ENCODE data around the gene AK8. TPM values are rescaled to one million over a fixed set of nuclear protein-coding genes. Genes with fewer than 3 reads are reported as not detected.

The AK8 gene
- total RNA-seq, 2 experiments from 2014 or later: 0.21 TPM; not detected in 1

- Mint-ChIP-seq H3K27ac (no peak overlapping the region), H3K9me3 (ENCODE audit: low read depth) (no peaks in the 10 kb centered on the region), H3K27me3 (no peaks in the 10 kb centered on the region), H3K4me1 (peaks cover 3% of the 10 kb centered on the region), H3K4me3 (no peak overlapping the region), H3K36me3 (ENCODE audit: low read depth) (no peaks in the 10 kb centered on the region)
- ATAC-seq: no peak
- peak; percentile 20 for DNase-seq
- CTCF ChIA-PET: interaction anchor here (0.7 to 1.6 kb wide), 3 partner anchors 10 to 675 kb away, joined by 3 to 5 read pairs (median 3); no protein-coding TSS in a partner anchor
- intact Hi-C loops (cut with DNase I, micrococcal nuclease): no loop called here
- POLR2A ChIA-PET: no interaction called here
Observed at GRCh38 chr9:132857616-132858342, 20.3 kb downstream of the AK8 start.

DNA sequence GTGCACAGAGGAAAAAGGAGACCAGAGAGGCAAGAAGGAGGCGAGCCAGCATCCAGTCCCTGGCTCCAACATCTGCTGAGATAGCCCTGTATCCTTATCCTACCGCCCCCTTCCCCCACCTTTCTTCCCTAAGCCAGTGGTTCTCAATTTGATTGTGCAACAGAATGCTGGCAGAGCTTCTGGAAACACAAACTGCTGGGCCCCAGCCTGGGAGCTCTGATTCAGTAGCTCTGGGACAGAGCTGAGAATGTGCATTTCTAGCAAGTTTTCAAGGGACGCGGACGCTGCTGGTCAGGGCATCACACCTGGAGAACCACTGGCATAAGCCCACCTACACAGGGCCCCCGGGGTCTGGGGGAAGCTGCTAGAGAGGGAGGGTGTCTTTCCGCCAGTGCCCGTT is 21.1 kb downstream of the AK8 start:
- Mint-ChIP-seq H3K9me3 (ENCODE audit: low read depth) (no peaks in the 10 kb centered on the region), H3K27me3 (no peaks in the 10 kb centered on the region), H3K27ac (no peak overlapping the region), H3K4me1 (no peaks in the 10 kb centered on the region), H3K36me3 (ENCODE audit: low read depth) (no peaks in the 10 kb centered on the region), H3K4me3 (no peak overlapping the region)
- intact Hi-C loops (cut with DNase I, micrococcal nuclease): no loop called here
- POLR2A ChIA-PET: no interaction called here
- CTCF ChIA-PET: interaction anchor here (0.5 to 1.6 kb wide), 3 partner anchors 9 to 157 kb away, joined by 3 to 5 read pairs (median 3); no protein-coding TSS in a partner anchor
- DNase-seq: no peak
- no peak for ATAC-seq

DNA sequence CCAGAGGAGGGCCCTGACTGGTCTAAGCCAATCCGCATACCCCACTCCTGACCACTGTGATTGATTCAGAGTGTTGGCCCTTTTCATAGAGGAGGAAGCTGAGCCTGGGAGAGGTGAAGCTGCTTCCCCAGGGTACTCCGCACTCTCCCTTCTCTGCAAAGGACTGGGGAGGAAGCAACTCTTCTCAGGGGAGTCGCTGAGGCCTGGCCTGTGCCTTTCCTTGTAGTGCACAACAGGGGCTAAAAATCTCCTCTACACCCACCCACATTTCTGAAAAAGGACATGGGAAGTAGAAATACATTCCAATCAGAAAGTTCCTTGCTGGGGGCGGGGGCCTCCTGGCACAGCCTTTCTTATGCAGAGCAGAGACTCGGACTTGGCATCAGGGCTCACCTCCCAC is 22.2 kb downstream of the AK8 start:
- no peaks in the 10 kb centered on the region for H3K27me3 Mint-ChIP-seq
- POLR2A ChIA-PET: interaction anchor here (0.6 kb wide), 2 partner anchors 25 to 190 kb away, joined by 3 to 4 read pairs; no protein-coding TSS in a partner anchor
- DNase-seq: no peak
- peaks cover 3% of the 10 kb centered on the region for H3K4me1 Mint-ChIP-seq
- H3K9me3 Mint-ChIP-seq (ENCODE audit: low read depth): no peaks in the 10 kb centered on the region
- intact Hi-C loops (cut with DNase I, micrococcal nuclease): no loop called here
- no peak overlapping the region for H3K27ac Mint-ChIP-seq
- CTCF ChIA-PET: interaction anchor here (1.6 kb wide), 1 partner anchor 45 kb away, joined by 5 read pairs; no protein-coding TSS in a partner anchor
- H3K4me3 Mint-ChIP-seq: no peak overlapping the region
- no peak for ATAC-seq
- H3K36me3 Mint-ChIP-seq (ENCODE audit: low read depth): no peaks in the 10 kb centered on the region

DNA sequence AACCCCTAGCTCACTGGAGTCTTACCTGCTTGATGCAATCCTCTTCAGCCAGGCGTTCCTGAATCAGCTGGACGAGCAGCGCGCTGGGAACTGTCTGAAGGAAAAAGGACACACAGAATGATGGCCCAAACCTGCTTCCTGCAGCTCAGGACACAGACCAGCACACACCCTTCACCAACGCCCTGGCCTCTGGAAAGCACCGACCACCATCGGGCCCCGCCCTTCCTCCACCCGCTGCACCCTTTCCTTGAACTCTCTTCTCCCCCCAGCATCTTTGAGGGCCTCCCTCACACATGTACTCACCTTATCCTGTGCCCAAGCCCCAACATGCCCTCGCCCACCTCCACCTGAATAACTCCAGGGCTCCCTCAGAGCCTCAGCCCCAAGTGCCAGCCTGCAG is 23.3 kb downstream of the AK8 start:
- intact Hi-C loops (cut with DNase I, micrococcal nuclease): no loop called here
- no peak overlapping the region for H3K4me3 Mint-ChIP-seq
- POLR2A ChIA-PET: no interaction called here
- ATAC-seq: no peak
- H3K4me1 Mint-ChIP-seq: peaks cover 8% of the 10 kb centered on the region
- CTCF ChIA-PET: interaction anchor here (0.6 kb wide), 1 partner anchor 48 kb away, joined by 3 read pairs; no protein-coding TSS in a partner anchor
- no peaks in the 10 kb centered on the region for H3K9me3 Mint-ChIP-seq (ENCODE audit: low read depth)
- no peaks in the 10 kb centered on the region for H3K36me3 Mint-ChIP-seq (ENCODE audit: low read depth)
- H3K27ac Mint-ChIP-seq: no peak overlapping the region
- H3K27me3 Mint-ChIP-seq: no peaks in the 10 kb centered on the region
- DNase-seq: no peak

GRCh38 chr9:132853482-132853881 is 24.6 kb downstream of the AK8 start:
- intact Hi-C loops (cut with DNase I, micrococcal nuclease): no loop called here
- DNase-seq (no peak), ATAC-seq (no peak)
- Mint-ChIP-seq H3K4me1 (peaks cover 16% of the 10 kb centered on the region), H3K27me3 (no peaks in the 10 kb centered on the region), H3K27ac (no peak overlapping the region), H3K9me3 (ENCODE audit: low read depth) (no peaks in the 10 kb centered on the region), H3K36me3 (ENCODE audit: low read depth) (no peaks in the 10 kb centered on the region), H3K4me3 (no peak overlapping the region)
- ChIA-PET CTCF (interaction anchor here (0.5 to 1.3 kb wide), 2 partner anchors 49 to 1094 kb away, joined by 3 read pairs; no protein-coding TSS in a partner anchor), POLR2A (interaction anchor here (0.6 kb wide), 1 partner anchor 1550 kb away, joined by 3 read pairs; no protein-coding TSS in a partner anchor)

GRCh38 chr9:132849185-132849706 is 28.8 kb downstream of the AK8 start:
- ATAC-seq (peak; percentile 56), DNase-seq (peak; percentile 36)
- ChIA-PET POLR2A (no interaction called here), CTCF (interaction anchor here (0.9 to 3.7 kb wide), 7 partner anchors 31 to 598 kb away, joined by 3 to 29 read pairs (median 3); partner anchors contain the start of gene GFI1B)
- intact Hi-C loops (cut with DNase I, micrococcal nuclease): loop anchor here in 1 of 2 experiments (2.0 kb wide), 1 partner anchor 54 kb away; no protein-coding TSS in a partner anchor
- peak overlapping the region; percentile 43 for H3K4me3 Mint-ChIP-seq
- H3K36me3 Mint-ChIP-seq (ENCODE audit: low read depth): no peaks in the 10 kb centered on the region
- peak overlapping the region; percentile 72 for H3K27ac Mint-ChIP-seq
- H3K9me3 Mint-ChIP-seq (ENCODE audit: low read depth): no peaks in the 10 kb centered on the region
- H3K4me1 Mint-ChIP-seq: peaks cover 17% of the 10 kb centered on the region
- no peaks in the 10 kb centered on the region for H3K27me3 Mint-ChIP-seq

- Mint-ChIP-seq H3K36me3 (ENCODE audit: low read depth) (no peaks in the 10 kb centered on the region), H3K9me3 (ENCODE audit: low read depth) (no peaks in the 10 kb centered on the region), H3K4me1 (peaks cover 17% of the 10 kb centered on the region), H3K4me3 (no peak overlapping the region), H3K27me3 (no peaks in the 10 kb centered on the region), H3K27ac (no peak overlapping the region)
- POLR2A ChIA-PET: no interaction called here
- DNase-seq (no peak), ATAC-seq (no peak)
- CTCF ChIA-PET: interaction anchor here (0.8 to 1.0 kb wide), 2 partner anchors 54 to 56 kb away, joined by 3 to 4 read pairs; no protein-coding TSS in a partner anchor
- intact Hi-C loops (cut with DNase I, micrococcal nuclease): no loop called here
Observed at GRCh38 chr9:132846918-132847515, 31.1 kb downstream of the AK8 start.

DNA sequence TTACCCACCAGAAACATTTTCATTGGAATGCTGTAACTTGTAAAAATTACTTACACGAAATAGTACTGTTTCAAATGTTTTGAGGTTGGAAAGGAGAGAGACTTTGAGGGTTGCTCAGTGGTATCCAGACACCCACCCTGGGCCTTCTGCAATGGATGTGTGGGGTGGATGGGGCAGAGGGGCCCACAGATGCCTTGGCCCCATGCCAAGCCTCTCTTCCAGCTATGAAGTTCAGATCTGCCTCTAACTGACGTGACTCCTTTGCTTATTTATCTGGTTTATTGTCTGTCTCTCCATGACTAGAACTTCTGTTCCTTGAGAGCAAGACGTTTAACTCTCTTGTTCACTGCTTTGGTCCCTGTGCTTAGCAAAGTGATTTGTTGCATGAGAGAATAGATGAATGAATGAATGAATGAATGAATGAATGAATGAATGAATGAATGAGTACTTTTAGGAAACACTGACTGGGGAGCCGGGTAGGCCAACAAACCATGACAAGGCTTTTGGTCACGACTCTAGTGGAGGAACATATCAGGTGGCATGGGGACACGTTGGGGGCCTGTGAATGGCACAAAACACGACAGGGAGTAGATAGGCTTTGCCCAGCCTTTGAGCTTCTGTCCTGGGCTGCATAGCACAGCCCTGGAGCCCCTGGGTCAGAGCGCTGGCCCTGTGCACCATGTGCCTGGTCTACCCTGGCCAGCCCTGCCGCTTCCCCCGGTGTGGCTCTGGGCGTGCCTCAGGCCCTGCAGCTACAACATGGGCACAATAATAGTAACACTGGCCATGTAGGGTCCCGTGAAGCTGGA is 31.8 kb downstream of the AK8 start:
- Mint-ChIP-seq H3K4me3 (no peak overlapping the region), H3K27ac (no peak overlapping the region), H3K36me3 (ENCODE audit: low read depth) (no peaks in the 10 kb centered on the region), H3K9me3 (ENCODE audit: low read depth) (no peaks in the 10 kb centered on the region), H3K4me1 (peaks cover 17% of the 10 kb centered on the region), H3K27me3 (no peaks in the 10 kb centered on the region)
- ATAC-seq: no peak
- no peak for DNase-seq
- intact Hi-C loops (cut with DNase I, micrococcal nuclease): no loop called here
- ChIA-PET POLR2A (no interaction called here), CTCF (no interaction called here)

DNA sequence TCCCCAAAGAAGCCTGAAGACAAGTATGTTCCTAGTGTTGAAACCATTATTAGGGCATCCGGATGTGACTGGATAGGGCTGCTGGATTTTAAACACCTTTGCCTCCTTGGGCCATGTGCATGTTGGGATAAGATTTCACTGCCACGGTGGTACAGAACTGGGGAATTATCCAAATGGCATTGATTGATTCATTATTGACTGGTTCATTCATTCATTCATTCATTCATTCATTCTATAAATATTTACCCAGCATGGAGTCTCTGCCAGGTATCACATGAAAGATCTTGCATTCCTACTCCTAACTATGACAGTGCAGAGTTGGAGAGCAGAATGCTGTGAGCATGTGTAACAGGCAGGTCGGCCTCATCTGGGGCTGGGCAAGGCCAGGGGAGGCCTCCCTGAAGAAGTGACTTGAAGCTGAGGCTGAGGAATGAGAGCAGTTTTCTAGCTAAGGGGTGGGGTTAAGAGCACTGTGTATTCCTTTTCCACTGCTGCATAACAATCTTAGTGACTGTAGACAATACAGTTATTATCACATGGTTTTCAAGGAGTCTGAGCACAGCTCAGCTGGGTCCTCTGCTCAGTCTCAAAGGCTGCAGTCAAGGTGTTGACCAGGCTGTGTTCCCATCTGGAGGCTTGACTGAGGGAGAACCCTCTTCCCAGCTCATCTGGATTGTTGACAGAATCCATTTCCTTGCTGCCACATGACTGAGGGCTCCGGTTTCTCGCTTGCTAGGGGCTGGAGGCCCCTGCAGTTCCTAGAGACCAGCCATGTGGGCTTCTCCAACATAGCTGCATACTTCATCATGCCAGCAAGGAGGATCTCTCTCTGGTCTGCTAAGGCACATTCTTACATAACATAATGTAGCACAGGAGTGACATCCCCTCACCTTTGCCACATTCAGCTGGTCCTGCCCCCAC is 35.7 kb downstream of the AK8 start:
- Mint-ChIP-seq H3K9me3 (ENCODE audit: low read depth) (no peaks in the 10 kb centered on the region), H3K27me3 (no peaks in the 10 kb centered on the region), H3K36me3 (ENCODE audit: low read depth) (no peaks in the 10 kb centered on the region), H3K4me3 (no peak overlapping the region), H3K27ac (no peak overlapping the region), H3K4me1 (no peaks in the 10 kb centered on the region)
- ATAC-seq (no peak), DNase-seq (no peak)
- CTCF ChIA-PET: no interaction called here
- intact Hi-C loops (cut with DNase I, micrococcal nuclease): no loop called here
- POLR2A ChIA-PET: no interaction called here

GRCh38 chr9:132840980-132841379 is 37.1 kb downstream of the AK8 start:
- intact Hi-C loops (cut with DNase I, micrococcal nuclease): no loop called here
- Mint-ChIP-seq H3K4me3 (no peak overlapping the region), H3K36me3 (ENCODE audit: low read depth) (no peaks in the 10 kb centered on the region), H3K4me1 (no peaks in the 10 kb centered on the region), H3K27ac (no peak overlapping the region), H3K9me3 (ENCODE audit: low read depth) (no peaks in the 10 kb centered on the region), H3K27me3 (no peaks in the 10 kb centered on the region)
- DNase-seq (no peak), ATAC-seq (no peak)
- CTCF ChIA-PET: no interaction called here
- POLR2A ChIA-PET: no interaction called here
